Dermis microvascular lymphatic vessel endothelial cell (primary cell): ENCODE measurements around the gene TXNDC11. TPM values are rescaled to one million over a fixed set of nuclear protein-coding genes. Genes with fewer than 3 reads are reported as not detected.

Experiments
- DNase-seq, 2 donors: peaks; one replicate each; pipeline versions ENCODE4 v3.0.0 to v3.0.0-alpha.2; 2010; ENCODE audit warnings: low read depth in 2 of 2
- total RNA-seq: library from RNA; depleted of rRNA; stranded (reverse); fragments of >200 nt; gene quantifications from 2 replicates; pipeline ENCODE4 v1.2.1, GENCODE V29; 2014

TXNDC11 gene
- total RNA-seq, 1 donor from 2014 or later = 17.6 TPM

GRCh38 chr16:11722468-11722808, 20.2 kb downstream of the TXNDC11 start:
- DNase-seq = no peak

DNA sequence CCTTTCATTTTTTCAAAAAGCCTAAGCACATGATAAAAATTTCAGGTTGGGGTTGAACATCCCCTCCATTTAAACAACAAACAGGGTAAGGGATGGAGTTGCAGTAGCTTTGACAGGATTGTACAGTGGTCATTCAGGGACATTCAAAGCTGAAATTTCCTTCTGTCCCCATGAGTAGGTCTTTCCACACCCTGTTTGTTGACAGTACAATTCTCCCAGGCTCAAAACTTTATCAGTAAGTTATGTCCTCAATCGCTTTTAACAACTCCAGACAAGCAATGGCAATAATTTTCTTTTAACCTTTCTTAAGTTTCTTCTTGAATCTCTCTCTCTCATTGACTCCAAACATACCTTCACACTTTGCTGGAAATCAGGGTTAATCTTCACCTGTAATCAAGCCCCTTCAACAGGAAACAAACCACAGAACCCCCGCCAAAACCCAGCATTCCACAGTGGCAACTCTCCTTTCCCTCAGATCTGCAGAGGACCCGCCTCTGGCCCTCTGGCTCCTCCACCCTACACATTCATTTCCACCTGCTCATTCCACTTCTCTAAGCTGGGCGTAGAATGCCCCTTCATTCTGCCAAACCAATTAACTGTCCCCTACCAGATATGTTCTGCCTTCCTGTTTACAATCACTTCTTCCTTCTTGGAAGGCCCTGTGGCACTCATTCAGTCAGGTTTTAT, 20.7 kb downstream of the TXNDC11 start:
- DNase-seq = no peak

- DNase-seq = no peak
Measured at GRCh38 chr16:11719762-11720161, 22.9 kb downstream of the TXNDC11 start.

- no peak for DNase-seq
Measured at GRCh38 chr16:11719171-11719570, 23.5 kb downstream of the TXNDC11 start.

DNA sequence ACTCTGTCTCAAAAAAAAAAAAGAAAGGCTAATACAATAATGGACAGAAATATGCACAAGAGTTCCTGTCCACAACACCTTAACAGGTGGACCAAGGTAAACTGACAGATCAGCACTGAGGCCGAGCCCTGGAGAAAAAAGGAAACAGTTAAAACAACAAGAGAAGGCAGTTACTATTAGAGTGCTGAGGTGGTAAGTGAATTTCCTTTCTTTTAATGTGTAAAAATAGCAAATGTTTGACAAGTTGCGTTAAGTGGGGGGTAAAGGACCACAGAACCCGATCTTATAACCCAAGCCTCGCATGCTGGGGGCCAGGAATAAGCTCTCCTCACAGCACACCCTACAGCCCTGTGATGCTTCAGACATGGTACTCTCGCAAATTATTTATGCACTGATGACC, 24.8 kb downstream of the TXNDC11 start:
- DNase-seq = no peak

DNA sequence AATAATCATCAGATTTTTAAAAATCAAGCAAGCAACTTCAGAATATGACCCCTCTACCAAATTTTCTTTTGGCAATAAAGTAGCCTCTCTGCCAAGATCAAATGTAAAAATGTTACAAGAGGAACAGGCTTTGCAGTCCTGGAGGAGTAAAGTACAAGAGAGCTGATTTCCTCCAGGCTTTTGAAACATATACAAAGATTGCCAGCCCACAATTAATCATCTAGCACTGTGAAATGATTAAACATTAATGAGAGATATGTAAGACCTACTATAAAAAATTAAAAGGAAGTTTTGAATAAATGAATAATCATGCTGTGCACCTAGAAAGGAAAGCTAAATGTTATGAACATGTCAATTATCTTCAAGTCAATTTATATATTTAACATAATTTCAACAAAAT, 26.3 kb downstream of the TXNDC11 start:
- no peak for DNase-seq

DNA sequence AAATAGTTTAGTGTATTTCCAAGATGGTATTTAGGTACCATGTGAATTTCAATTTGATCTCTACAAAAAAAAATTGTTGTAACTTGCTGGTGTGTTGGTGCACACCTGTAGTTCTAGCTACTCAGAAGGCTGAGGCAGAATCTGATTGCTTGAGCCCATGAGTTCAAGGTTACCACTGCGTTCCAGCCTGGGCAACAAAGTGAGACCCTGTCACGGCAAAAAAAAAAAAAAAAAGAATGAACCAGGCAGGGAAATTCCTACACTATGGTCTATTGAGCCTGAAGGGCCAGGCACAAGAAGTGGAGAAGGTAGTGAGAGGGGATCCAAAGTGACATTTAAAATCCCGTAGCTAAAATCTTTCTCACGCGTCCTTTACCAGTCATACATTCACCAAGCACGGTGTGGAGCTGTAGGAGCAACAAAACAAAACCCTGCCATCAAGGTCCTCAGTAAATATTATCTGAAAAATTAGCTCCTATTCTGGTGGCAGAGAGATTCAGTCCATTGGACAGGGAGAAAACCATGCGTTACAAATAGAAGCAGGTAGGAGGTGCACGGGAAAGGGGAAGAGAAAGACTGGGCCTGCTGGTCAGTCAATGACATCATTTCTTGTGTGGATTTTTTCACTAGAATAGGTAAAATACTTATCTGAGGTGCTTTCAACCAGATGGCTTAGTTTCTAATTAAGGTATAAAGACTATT, 27.3 kb downstream of the TXNDC11 start:
- no peak for DNase-seq

DNA sequence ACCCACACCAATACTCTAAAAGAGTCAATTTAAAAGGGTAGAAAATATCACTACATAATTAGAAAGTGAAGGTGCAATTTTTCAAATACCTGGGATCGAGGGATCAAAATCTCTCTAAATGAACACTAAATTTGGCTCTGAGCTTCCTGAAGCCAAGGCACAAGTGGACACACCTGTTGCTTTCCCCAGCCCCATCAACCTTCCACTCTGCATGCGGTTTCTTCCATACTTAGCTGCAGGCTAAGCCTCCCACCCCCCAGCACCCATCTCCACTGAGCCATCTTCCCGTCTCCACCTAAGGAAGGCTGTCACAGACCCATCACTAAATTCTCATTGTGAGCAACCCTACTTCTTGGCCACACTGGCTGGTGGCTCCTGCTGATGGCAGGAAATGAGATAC, 30.5 kb downstream of the TXNDC11 start:
- DNase-seq = no peak

GRCh38 chr16:11711662-11712061, 31.0 kb downstream of the TXNDC11 start:
- no peak for DNase-seq

- DNase-seq = no peak
Measured at GRCh38 chr16:11708421-11708820, 34.2 kb downstream of the TXNDC11 start.

- no peak for DNase-seq
Measured at GRCh38 chr16:11707679-11708197, 34.9 kb downstream of the TXNDC11 start.

- DNase-seq = no peak
Measured at GRCh38 chr16:11706180-11706742, 36.4 kb downstream of the TXNDC11 start.

GRCh38 chr16:11705311-11706025, 37.2 kb downstream of the TXNDC11 start:
- no peak for DNase-seq

- DNase-seq = no peak
Measured at GRCh38 chr16:11700264-11701029, 42.2 kb downstream of the TXNDC11 start.

DNA sequence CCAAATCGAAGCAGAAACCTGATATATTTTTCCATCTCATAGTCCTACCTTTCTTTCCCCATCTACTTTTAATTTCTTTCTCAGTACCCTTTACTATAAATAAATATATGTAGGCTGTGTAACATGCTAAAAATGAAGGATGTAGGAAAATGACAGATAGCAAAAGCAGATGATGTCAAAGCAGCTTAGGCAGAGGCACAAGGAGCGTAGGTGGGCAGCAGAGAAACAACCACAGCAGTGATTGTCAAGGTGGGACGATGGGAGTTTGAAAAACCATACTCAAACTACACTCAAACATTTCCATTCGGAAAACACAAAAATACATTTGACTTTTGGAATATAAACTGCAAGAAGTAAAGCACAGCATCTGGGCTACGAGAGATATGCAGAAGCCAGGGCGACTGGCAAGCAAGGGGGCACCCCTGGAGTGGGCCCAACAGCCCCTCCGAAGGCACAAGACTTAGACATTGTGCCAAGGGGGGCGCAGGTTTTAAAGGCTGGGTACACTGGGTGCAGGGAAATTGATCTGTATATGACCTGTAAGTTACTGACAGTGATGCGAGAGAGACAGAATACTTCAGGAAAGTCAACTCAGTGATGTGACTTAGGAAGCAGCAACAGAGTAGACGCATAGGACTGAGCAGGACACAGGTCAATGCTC, 43.3 kb downstream of the TXNDC11 start:
- DNase-seq = no peak

- peak in 1 of 2 donors; percentile 44 for DNase-seq
Measured at GRCh38 chr16:11698271-11698689, 44.4 kb downstream of the TXNDC11 start.

DNA sequence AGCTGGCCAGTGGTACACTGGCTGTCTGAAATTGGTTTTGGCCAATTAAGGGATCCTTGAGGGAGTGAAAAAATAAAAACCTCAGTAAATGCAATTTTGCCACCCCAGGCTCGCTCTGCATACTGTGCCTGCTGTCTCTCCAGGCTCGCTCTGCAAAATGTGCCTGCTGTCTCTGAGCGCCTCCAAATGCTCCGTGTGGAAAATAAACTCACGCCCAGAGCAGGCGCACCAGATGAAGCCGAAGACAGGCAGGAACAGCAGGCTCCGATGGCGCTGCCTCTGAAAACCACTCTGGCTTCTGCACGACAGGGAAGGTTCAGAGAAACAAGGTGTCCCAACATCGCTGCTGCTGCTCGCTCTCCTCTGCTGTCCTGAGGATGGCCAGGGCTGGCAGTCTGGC, 45.3 kb downstream of the TXNDC11 start:
- no peak for DNase-seq

- DNase-seq = no peak
Measured at GRCh38 chr16:11696266-11697012, 46.2 kb downstream of the TXNDC11 start.

DNA sequence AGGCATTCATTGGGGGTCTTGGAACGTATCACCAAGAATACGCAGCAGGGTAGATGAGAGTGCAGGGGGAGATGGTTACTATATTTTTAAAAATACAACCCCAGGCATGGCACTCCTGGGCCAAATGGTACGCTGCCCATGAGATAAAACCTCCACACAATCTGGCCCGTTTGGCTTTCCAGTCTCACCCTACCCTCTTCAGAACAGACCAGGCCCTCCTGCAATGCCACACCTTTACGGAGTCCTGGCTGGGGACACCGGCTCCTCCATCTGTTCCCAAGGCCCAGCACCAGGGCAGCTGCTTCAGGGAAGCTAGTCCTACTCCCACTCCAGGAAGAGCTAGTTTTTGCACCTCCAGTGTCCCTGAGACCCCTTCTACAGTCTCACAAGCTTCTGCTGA, 50.0 kb downstream of the TXNDC11 start:
- no peak for DNase-seq

- DNase-seq = no peak
Measured at GRCh38 chr16:11692171-11692570, 50.5 kb downstream of the TXNDC11 start.
